ENCODE measurements around the gene IGFBP1.

IGFBP1 gene

DNA sequence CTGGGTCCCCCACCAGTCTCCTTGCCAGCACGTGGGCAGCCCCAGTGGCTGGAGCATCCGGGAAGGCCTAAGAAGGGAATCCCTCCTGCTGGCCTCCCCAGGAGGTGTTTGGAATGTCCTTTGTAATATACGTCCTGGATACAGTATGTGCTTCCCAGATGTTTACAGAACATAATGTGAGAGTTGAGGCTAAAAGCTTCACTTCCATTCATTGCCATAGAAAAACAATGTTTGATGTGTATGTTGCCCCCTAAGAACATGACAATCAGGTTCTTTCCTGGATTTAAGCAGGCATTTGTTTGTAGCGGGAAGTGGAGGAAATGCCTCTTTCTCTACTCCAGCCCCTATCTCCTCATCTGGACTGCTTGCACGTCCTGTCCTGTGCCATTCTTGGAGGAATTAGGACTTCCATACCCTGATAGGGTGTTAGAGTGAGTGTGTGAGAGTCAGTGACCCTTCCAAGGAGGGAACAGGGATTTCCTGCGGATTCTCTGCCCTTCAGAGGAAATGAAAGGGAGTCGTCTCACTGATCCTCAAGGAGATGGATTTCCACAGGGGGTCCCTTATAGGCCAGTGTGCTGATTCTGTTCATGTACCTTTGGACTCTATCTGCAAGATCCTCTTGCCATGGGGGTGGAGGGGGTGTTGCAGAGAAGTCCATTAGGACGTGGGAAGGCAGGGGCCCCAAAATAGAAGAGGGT is 1.2 kb downstream of the IGFBP1 start:
- no peaks in the 10 kb centered on the region for H4K20me1 ChIP-seq (ENCODE audit: low read depth, low read length)
- no peaks in the 10 kb centered on the region for H3K36me3 ChIP-seq (ENCODE audit: low read length)
- H3K27ac ChIP-seq (ENCODE audit: low read depth, low read length): no peak overlapping the region
- no peaks in the 10 kb centered on the region for H3K27me3 ChIP-seq (ENCODE audit: low read length)
- H3K9me2 ChIP-seq (replicated peaks; ENCODE audit: insufficient read depth, low read length): no peaks in the 10 kb centered on the region
- no peaks in the 10 kb centered on the region for H3K79me2 ChIP-seq (ENCODE audit: insufficient read depth, low read length)
- no peaks in the 10 kb centered on the region for H3F3A ChIP-seq (ENCODE audit: insufficient read depth)
- H3K4me3 ChIP-seq (ENCODE audit: insufficient read depth, low read length, poor library complexity, severe bottlenecking): no peak overlapping the region
- no peaks in the 10 kb centered on the region for H3K9me3 ChIP-seq (ENCODE audit: insufficient read depth, low read length)
- no peak for TF ChIP-seq EZH2phosphoT487 (conservative IDR thresholded peaks at IDR 0.05; ENCODE audit: low read length)
- TF ChIP-seq, protein P1, sequence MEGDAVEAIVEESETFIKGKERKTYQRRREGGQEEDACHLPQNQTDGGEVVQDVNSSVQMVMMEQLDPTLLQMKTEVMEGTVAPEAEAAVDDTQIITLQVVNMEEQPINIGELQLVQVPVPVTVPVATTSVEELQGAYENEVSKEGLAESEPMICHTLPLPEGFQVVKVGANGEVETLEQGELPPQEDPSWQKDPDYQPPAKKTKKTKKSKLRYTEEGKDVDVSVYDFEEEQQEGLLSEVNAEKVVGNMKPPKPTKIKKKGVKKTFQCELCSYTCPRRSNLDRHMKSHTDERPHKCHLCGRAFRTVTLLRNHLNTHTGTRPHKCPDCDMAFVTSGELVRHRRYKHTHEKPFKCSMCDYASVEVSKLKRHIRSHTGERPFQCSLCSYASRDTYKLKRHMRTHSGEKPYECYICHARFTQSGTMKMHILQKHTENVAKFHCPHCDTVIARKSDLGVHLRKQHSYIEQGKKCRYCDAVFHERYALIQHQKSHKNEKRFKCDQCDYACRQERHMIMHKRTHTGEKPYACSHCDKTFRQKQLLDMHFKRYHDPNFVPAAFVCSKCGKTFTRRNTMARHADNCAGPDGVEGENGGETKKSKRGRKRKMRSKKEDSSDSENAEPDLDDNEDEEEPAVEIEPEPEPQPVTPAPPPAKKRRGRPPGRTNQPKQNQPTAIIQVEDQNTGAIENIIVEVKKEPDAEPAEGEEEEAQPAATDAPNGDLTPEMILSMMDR (IDR thresholded peaks at IDR 0.05; ENCODE audit: insufficient read depth, low read length, poor library complexity, severe bottlenecking): no peak
- no peak overlapping the region for H2AFZ ChIP-seq (ENCODE audit: low read depth, low read length, severe bottlenecking)
- no peak overlapping the region for H3K4me2 ChIP-seq (ENCODE audit: low read depth, low read length, poor library complexity, severe bottlenecking)
- H3K9ac ChIP-seq (ENCODE audit: low read length): no peak overlapping the region

DNA sequence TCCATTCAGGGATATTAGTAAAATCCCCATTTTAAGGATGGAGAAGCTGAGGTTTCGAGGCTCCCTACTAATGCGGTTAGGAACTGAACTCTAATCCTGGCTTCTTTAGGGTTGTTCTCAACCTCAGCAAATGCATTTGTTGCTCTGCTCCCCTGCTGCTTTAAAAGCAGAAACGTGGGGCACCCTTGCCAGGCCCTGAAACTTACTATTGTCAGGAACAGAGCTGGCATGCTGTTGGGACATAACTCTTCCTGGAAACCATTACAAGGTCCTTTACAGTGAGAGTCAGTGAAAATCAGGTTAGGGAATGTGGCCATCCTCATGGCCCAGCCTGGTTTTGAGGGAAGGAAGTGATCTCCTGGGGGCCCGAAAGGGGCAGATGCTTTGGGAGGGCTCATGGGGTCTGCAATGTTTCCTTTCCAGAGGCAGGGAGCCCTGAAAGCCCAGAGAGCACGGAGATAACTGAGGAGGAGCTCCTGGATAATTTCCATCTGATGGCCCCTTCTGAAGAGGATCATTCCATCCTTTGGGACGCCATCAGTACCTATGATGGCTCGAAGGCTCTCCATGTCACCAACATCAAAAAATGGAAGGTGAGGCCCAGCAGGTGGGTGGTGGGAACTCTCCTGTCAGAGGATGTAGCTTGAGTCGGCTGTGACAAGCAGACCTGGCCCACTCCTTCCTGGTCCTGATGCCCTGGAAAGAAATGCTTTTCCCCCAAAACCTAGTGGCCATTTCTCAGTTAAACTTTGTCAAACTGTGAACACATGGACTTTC is 2.0 kb downstream of the IGFBP1 start:
- Histone ChIP-seq H4K20me1 (ENCODE audit: low read depth, low read length) (no peaks in the 10 kb centered on the region), H3F3A (ENCODE audit: insufficient read depth) (no peaks in the 10 kb centered on the region), H3K27ac (ENCODE audit: low read depth, low read length) (no peak overlapping the region), H3K9me3 (ENCODE audit: insufficient read depth, low read length) (no peaks in the 10 kb centered on the region), H3K27me3 (ENCODE audit: low read length) (no peaks in the 10 kb centered on the region), H3K9ac (ENCODE audit: low read length) (no peak overlapping the region), H3K4me2 (ENCODE audit: low read depth, low read length, poor library complexity, severe bottlenecking) (no peak overlapping the region), H3K9me2 (replicated peaks; ENCODE audit: insufficient read depth, low read length) (no peaks in the 10 kb centered on the region; the same call in 1 of the 2 replicates), H2AFZ (ENCODE audit: low read depth, low read length, severe bottlenecking) (no peak overlapping the region), H3K79me2 (ENCODE audit: insufficient read depth, low read length) (no peaks in the 10 kb centered on the region), H3K36me3 (ENCODE audit: low read length) (no peaks in the 10 kb centered on the region), H3K4me3 (ENCODE audit: insufficient read depth, low read length, poor library complexity, severe bottlenecking) (no peak overlapping the region)
- TF ChIP-seq EZH2phosphoT487 (conservative IDR thresholded peaks at IDR 0.05; ENCODE audit: low read length): no peak

DNA sequence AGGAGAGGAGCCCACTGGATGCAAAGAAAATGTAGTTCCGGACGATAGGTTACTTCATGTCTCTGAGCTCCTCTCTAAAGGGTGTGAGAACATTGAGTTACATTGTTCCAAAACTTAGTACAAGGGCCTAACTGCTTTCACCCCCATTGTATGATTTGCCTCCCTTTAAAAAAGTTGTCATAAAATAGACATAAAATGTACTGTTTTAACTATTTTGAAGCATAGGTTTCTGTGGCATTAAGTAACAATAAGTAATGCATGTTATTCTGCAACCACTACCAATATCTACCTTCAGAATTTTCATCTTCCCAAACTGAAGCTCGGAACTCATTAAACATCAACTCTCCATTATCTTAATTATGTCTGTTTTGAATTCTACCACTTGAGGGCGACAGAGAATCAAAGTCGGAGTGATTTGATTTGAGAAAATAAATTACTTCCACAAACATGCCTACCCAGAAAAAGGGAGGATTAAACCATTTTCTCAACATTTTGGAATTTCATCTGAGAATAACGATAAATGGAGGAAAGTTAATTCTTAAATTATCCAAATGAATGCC is 2.7 kb downstream of the IGFBP1 start:
- Histone ChIP-seq H3F3A (ENCODE audit: insufficient read depth) (no peaks in the 10 kb centered on the region), H3K9ac (ENCODE audit: low read length) (no peak overlapping the region), H3K27ac (ENCODE audit: low read depth, low read length) (no peak overlapping the region), H3K79me2 (ENCODE audit: insufficient read depth, low read length) (no peaks in the 10 kb centered on the region), H3K27me3 (ENCODE audit: low read length) (no peaks in the 10 kb centered on the region), H3K4me3 (ENCODE audit: insufficient read depth, low read length, poor library complexity, severe bottlenecking) (no peak overlapping the region), H2AFZ (ENCODE audit: low read depth, low read length, severe bottlenecking) (no peak overlapping the region), H3K36me3 (ENCODE audit: low read length) (no peaks in the 10 kb centered on the region), H3K4me2 (ENCODE audit: low read depth, low read length, poor library complexity, severe bottlenecking) (no peak overlapping the region), H3K9me3 (ENCODE audit: insufficient read depth, low read length) (no peaks in the 10 kb centered on the region), H3K9me2 (replicated peaks; ENCODE audit: insufficient read depth, low read length) (no peaks in the 10 kb centered on the region; the same call in 1 of the 2 replicates), H4K20me1 (ENCODE audit: low read depth, low read length) (no peaks in the 10 kb centered on the region)
- TF ChIP-seq, protein P1 (IDR thresholded peaks at IDR 0.05; ENCODE audit: insufficient read depth, low read length, poor library complexity, severe bottlenecking): peak; percentile 90
- TF ChIP-seq EZH2phosphoT487 (conservative IDR thresholded peaks at IDR 0.05; ENCODE audit: low read length): no peak

All from SU-DHL-6 (cell line).